Osteoblast (primary cell): ENCODE measurements around the gene GAS2L3. TPM values are rescaled to one million over a fixed set of nuclear protein-coding genes. Genes with fewer than 3 reads are reported as not detected.

Experiments used
- DNase-seq: peaks from one replicate; pipeline ENCODE4 v3.0.0; 2011; ENCODE audit warnings: low spot score, mixed read lengths; ENCODE audit not compliant: insufficient read length; ENCODE audit errors: missing footprints
- H2AFZ ChIP-seq: 2 replicates; pipeline ENCODE4 v1.6.0; 2011; ENCODE audit warnings: mild to moderate bottlenecking, low read length
- H3K27ac ChIP-seq: 2 replicates; pipeline ENCODE4 v1.5.1; 2011; ENCODE audit warnings: mild to moderate bottlenecking, low read depth, low read length, moderate library complexity
- H3K27me3 ChIP-seq: 2 replicates; pipeline ENCODE4 v1.6.0; 2012; ENCODE audit warnings: mild to moderate bottlenecking, control low read depth, inconsistent platforms, low read length, moderate library complexity; ENCODE audit not compliant: insufficient read depth
- H3K36me3 ChIP-seq: 2 replicates; pipeline ENCODE4 v1.5.1; 2011; ENCODE audit warnings: mild to moderate bottlenecking, low read length, control low read depth, moderate library complexity; ENCODE audit not compliant: insufficient read depth
- H3K4me1 ChIP-seq: 2 replicates; pipeline ENCODE4 v1.5.1; 2011; ENCODE audit warnings: mild to moderate bottlenecking, low read length, control low read depth, moderate library complexity; ENCODE audit not compliant: insufficient read depth
- H3K4me2 ChIP-seq: 2 replicates; pipeline ENCODE4 v1.6.0; 2011; ENCODE audit warnings: mild to moderate bottlenecking, low read length; ENCODE audit not compliant: insufficient read depth
- H3K4me3 ChIP-seq: fragments of 200-600 bp; sonication (generic); 3 replicates; pipeline ENCODE4 v1.5.1; 2012; ENCODE audit warnings: mild to moderate bottlenecking, low read length, inconsistent platforms; ENCODE audit not compliant: insufficient read depth
- H3K79me2 ChIP-seq: 2 replicates; pipeline ENCODE4 v1.6.0; 2012; ENCODE audit warnings: mild to moderate bottlenecking, low read length, control low read depth, inconsistent platforms; ENCODE audit not compliant: insufficient read depth
- H3K9me3 ChIP-seq: 2 replicates; pipeline ENCODE4 v1.5.1; 2011; ENCODE audit warnings: low read depth, low read length, control low read depth
- H4K20me1 ChIP-seq: 2 replicates; pipeline ENCODE4 v1.6.0; 2012; ENCODE audit warnings: mild to moderate bottlenecking, low read length, control low read depth; ENCODE audit not compliant: insufficient read depth
- total RNA-seq: library from RNA; depleted of rRNA; stranded (reverse); fragments of >200 nt; gene quantifications from 2 replicates; pipeline ENCODE4 v1.2.3, GENCODE V29; 2012
- TF ChIP-seq, protein P1 (sequence below): IDR thresholded peaks from 2 replicates; pipeline ENCODE4 v1.5.1; 2011; ENCODE audit warnings: mild to moderate bottlenecking, low read depth, low read length, moderate library complexity; ENCODE audit errors: extremely low read depth

GAS2L3 gene
- total RNA-seq, 1 donor, result 29.3 TPM

GRCh38 chr12:100544165-100544564 lies 29.3 kb upstream of the GAS2L3 start:
- H3K4me2 ChIP-seq, result no peak overlapping the region

DNA sequence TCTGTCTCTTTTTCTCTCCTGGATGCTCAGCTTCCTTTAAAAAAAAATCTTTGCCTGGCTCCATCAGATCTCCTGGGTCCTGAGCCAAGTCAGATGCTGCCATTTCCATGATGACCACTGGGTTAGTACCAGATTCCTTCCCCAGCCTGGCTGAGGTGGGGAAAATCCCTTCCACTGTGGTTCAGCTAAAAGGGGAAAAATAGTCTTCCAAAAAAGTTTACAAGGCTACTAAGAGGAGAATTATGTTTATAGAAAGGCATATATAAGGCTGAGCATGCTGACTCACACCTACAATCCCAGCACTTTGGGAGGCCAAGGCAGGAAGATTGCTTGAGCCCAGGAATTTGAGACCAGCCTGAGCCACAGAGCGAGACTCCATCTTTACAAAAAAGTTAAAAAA lies 28.4 kb upstream of the GAS2L3 start:
- Histone ChIP-seq H3K4me2 (no peak overlapping the region), H3K27me3 (no peaks in the 10 kb centered on the region), H3K9me3 (no peaks in the 10 kb centered on the region), H3K36me3 (no peaks in the 10 kb centered on the region), H4K20me1 (no peaks in the 10 kb centered on the region), H2AFZ (no peak overlapping the region), H3K4me3 (no peak overlapping the region), H3K79me2 (no peaks in the 10 kb centered on the region), H3K27ac (no peak overlapping the region), H3K4me1 (peaks cover 5% of the 10 kb centered on the region)
- TF ChIP-seq, protein P1, sequence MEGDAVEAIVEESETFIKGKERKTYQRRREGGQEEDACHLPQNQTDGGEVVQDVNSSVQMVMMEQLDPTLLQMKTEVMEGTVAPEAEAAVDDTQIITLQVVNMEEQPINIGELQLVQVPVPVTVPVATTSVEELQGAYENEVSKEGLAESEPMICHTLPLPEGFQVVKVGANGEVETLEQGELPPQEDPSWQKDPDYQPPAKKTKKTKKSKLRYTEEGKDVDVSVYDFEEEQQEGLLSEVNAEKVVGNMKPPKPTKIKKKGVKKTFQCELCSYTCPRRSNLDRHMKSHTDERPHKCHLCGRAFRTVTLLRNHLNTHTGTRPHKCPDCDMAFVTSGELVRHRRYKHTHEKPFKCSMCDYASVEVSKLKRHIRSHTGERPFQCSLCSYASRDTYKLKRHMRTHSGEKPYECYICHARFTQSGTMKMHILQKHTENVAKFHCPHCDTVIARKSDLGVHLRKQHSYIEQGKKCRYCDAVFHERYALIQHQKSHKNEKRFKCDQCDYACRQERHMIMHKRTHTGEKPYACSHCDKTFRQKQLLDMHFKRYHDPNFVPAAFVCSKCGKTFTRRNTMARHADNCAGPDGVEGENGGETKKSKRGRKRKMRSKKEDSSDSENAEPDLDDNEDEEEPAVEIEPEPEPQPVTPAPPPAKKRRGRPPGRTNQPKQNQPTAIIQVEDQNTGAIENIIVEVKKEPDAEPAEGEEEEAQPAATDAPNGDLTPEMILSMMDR, result no peak
- no peak for DNase-seq

More at GRCh38 chr12:100544165-100544564, 29.3 kb upstream of the GAS2L3 start:
- Histone ChIP-seq H4K20me1 (no peaks in the 10 kb centered on the region), H3K4me1 (peaks cover 5% of the 10 kb centered on the region), H3K27me3 (no peaks in the 10 kb centered on the region), H3K36me3 (no peaks in the 10 kb centered on the region), H3K9me3 (no peaks in the 10 kb centered on the region), H3K27ac (no peak overlapping the region), H3K4me3 (no peak overlapping the region), H2AFZ (no peak overlapping the region), H3K79me2 (no peaks in the 10 kb centered on the region)
- TF ChIP-seq, protein P1, result no peak
- no peak for DNase-seq

- no peak for DNase-seq
- Histone ChIP-seq H4K20me1 (no peaks in the 10 kb centered on the region), H3K4me1 (no peaks in the 10 kb centered on the region), H2AFZ (peak overlapping the region; percentile 20), H3K36me3 (no peaks in the 10 kb centered on the region), H3K79me2 (no peaks in the 10 kb centered on the region), H3K9me3 (no peaks in the 10 kb centered on the region), H3K4me3 (no peak overlapping the region), H3K27ac (no peak overlapping the region), H3K27me3 (no peaks in the 10 kb centered on the region), H3K4me2 (no peak overlapping the region)
- TF ChIP-seq, protein P1, result no peak
These were observed 19.5 kb upstream of the GAS2L3 start for GRCh38 chr12:100553936-100554335.

DNA sequence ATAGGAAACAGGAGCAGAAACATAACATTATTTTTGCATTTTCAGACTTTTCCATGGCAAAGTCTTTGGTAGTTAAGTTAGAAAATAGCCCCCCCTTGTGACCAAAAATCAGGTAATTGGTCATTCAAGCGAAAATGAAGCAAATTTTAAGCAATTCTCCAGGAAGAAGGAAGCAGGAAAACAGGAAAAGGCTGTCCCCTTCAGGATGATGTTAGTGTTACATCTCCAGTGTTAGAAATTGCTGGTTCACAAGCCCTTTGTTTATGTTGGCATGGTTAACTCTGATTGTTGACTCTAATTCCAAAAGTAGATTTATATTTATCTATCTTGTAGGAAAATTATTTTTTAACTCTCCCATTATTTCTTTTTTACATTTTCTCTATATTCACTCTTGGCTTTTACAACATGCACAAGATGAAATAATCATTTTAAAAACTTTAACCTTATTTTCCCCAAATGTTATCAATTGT lies 18.8 kb upstream of the GAS2L3 start:
- Histone ChIP-seq H4K20me1 (no peaks in the 10 kb centered on the region), H3K4me1 (no peaks in the 10 kb centered on the region), H3K9me3 (no peaks in the 10 kb centered on the region), H3K4me3 (no peak overlapping the region), H3K27me3 (no peaks in the 10 kb centered on the region), H3K4me2 (no peak overlapping the region), H3K79me2 (no peaks in the 10 kb centered on the region), H2AFZ (no peak overlapping the region), H3K36me3 (no peaks in the 10 kb centered on the region), H3K27ac (no peak overlapping the region)
- peak; percentile 95 for DNase-seq
- TF ChIP-seq, protein P1, result peak; percentile 97
